HepG2 (cell line): ENCODE results near the gene CARHSP1. TPM values are rescaled to one million over a fixed set of nuclear protein-coding genes. Genes with fewer than 3 reads are reported as not detected.

Source experiments
- CBX2 ChIP-seq, 2 experiments: fragments of 200-600 bp in 1 of 2; sonication (generic); formaldehyde crosslinking in 1 of 2; IDR thresholded peaks; 2 replicates each; pipeline versions ENCODE4 v1.7.0 to v1.8.1; 2018 to 2022; ENCODE audit warnings: low read depth in 2 of 2, low read length in 1 of 2, mild to moderate bottlenecking in 1 of 2, missing genetic modification reagents in 1 of 2
- CHD4 ChIP-seq: fragments of 200-600 bp; sonication (generic); IDR thresholded peaks from 2 replicates; pipeline ENCODE4 v1.7.0; 2017; ENCODE audit warnings: mild to moderate bottlenecking, low read length, borderline replicate concordance
- DRAP1 ChIP-seq: IDR thresholded peaks from 2 replicates; pipeline ENCODE4 v1.6.1; 2016; ENCODE audit warnings: missing genetic modification reagents, missing compliant biosample characterization
- EP300 ChIP-seq, 3 experiments: sonication (generic) in 1 of 3; formaldehyde crosslinking in 1 of 3; IDR thresholded peaks; 2 replicates each; pipeline versions ENCODE4 v1.5.1 to v1.6.1; 2011 to 2020; ENCODE audit warnings: low read depth in 2 of 3, low read length in 2 of 3, borderline replicate concordance in 1 of 3, improper control_type of control experiment in 1 of 3, mild to moderate bottlenecking in 1 of 3, missing genetic modification reagents in 1 of 3, moderate library complexity in 1 of 3
- HMG20A ChIP-seq: IDR thresholded peaks from 2 replicates; pipeline ENCODE4 v1.6.1; 2016; ENCODE audit warnings: borderline replicate concordance
- HOXA5 ChIP-seq: sonication (generic); formaldehyde crosslinking; IDR thresholded peaks from 2 replicates; pipeline ENCODE4 v1.4.0; 2020; ENCODE audit warnings: missing genetic modification reagents
- IRF2 ChIP-seq: IDR thresholded peaks from 2 replicates; pipeline ENCODE4 v1.6.1; 2018; ENCODE audit warnings: missing genetic modification reagents, missing compliant biosample characterization
- JUN ChIP-seq: sonication (generic); formaldehyde crosslinking; IDR thresholded peaks from 2 replicates; pipeline ENCODE4 v1.4.0; 2020; ENCODE audit warnings: mild to moderate bottlenecking, missing genetic modification reagents
- KAT8 ChIP-seq: IDR thresholded peaks from 2 replicates; pipeline ENCODE4 v1.6.1; 2016; ENCODE audit warnings: missing genetic modification reagents, missing compliant biosample characterization
- MIER2 ChIP-seq: IDR thresholded peaks from 2 replicates; pipeline ENCODE4 v1.6.1; 2016; ENCODE audit warnings: missing biosample characterization, missing genetic modification reagents
- MXI1 ChIP-seq: IDR thresholded peaks from 3 replicates; pipeline ENCODE4 v1.6.1; 2012; ENCODE audit warnings: low read depth, low read length, inconsistent platforms, borderline replicate concordance
- NR1H2 ChIP-seq: sonication (generic); formaldehyde crosslinking; IDR thresholded peaks from 2 replicates; pipeline ENCODE4 v1.8.1; 2022; ENCODE audit warnings: low read depth, missing genetic modification reagents, borderline replicate concordance
- NR2C2 ChIP-seq: sonication (generic); formaldehyde crosslinking; IDR thresholded peaks from 2 replicates; pipeline ENCODE4 v1.4.0; 2020; ENCODE audit warnings: missing genetic modification reagents, mild to moderate bottlenecking, moderate library complexity, borderline replicate concordance
- PHF21A ChIP-seq: sonication (generic); formaldehyde crosslinking; IDR thresholded peaks from 2 replicates; pipeline ENCODE4 v1.5.0; 2020; ENCODE audit warnings: mild to moderate bottlenecking, missing genetic modification reagents
- POGK ChIP-seq: sonication (generic); formaldehyde crosslinking; conservative IDR thresholded peaks from 2 replicates; pipeline ENCODE4 v1.8.0; 2022; ENCODE audit warnings: mild to moderate bottlenecking, moderate library complexity, missing genetic modification reagents
- REXO4 ChIP-seq: sonication (generic); formaldehyde crosslinking; IDR thresholded peaks from 2 replicates; pipeline ENCODE4 v1.8.0; 2022; ENCODE audit warnings: missing genetic modification reagents, mild to moderate bottlenecking, borderline replicate concordance
- SMAD1 ChIP-seq: sonication (generic); formaldehyde crosslinking; IDR thresholded peaks from 2 replicates; pipeline ENCODE4 v1.4.0; 2020; ENCODE audit warnings: missing genetic modification reagents, low read depth, mild to moderate bottlenecking, borderline replicate concordance
- SUZ12 ChIP-seq: fragments of 150-350 bp; IDR thresholded peaks from 2 replicates; pipeline ENCODE4 v1.6.1; 2014; ENCODE audit warnings: low read depth, low read length
- TBP ChIP-seq: sonication (generic); formaldehyde crosslinking; IDR thresholded peaks from 2 replicates; pipeline ENCODE4 v1.5.0; 2020; ENCODE audit warnings: missing genetic modification reagents
- TFAP4 ChIP-seq: sonication (generic); IDR thresholded peaks from 2 replicates; pipeline ENCODE4 v1.6.1; 2016; ENCODE audit warnings: low read depth, borderline replicate concordance
- TRIM24 ChIP-seq: sonication (generic); formaldehyde crosslinking; IDR thresholded peaks from 2 replicates; pipeline ENCODE4 v1.8.0; 2022; ENCODE audit warnings: mild to moderate bottlenecking, missing genetic modification reagents
- ZBTB7A ChIP-seq: sonication (generic); formaldehyde crosslinking; IDR thresholded peaks from 2 replicates; pipeline ENCODE4 v1.8.0; 2022; ENCODE audit warnings: mild to moderate bottlenecking, missing genetic modification reagents
- ZKSCAN8 ChIP-seq: IDR thresholded peaks from 2 replicates; pipeline ENCODE4 v1.6.1; 2016; ENCODE audit warnings: borderline replicate concordance, missing genetic modification reagents, missing compliant biosample characterization
- ZNF441 ChIP-seq: sonication (generic); formaldehyde crosslinking; IDR thresholded peaks from 2 replicates; pipeline ENCODE4 v1.7.0; 2021; ENCODE audit warnings: missing genetic modification reagents, borderline replicate concordance
- ZNF451 ChIP-seq: sonication (generic); formaldehyde crosslinking; IDR thresholded peaks from 2 replicates; pipeline ENCODE4 v1.5.0; 2020; ENCODE audit warnings: mild to moderate bottlenecking, missing genetic modification reagents
- ZNF720 ChIP-seq: sonication (generic); formaldehyde crosslinking; IDR thresholded peaks from 2 replicates; pipeline ENCODE4 v1.4.0; 2020; ENCODE audit warnings: missing genetic modification reagents
- ZNF75D ChIP-seq: sonication (generic); formaldehyde crosslinking; IDR thresholded peaks from 2 replicates; pipeline ENCODE4 v1.8.1; 2023; ENCODE audit warnings: missing genetic modification reagents, mild to moderate bottlenecking, borderline replicate concordance
- polyA plus RNA-seq, 8 experiments: library from polyadenylated mRNA; depleted of rRNA in 3 of 8; stranded (reverse) in 7 of 8; unstranded in 1 of 8; fragments of >200 nt; fragmentation: Illumina TruSeq in 4 of 8; extraction: Trizol in 4 of 8; gene quantifications; 2 replicates each; pipeline versions ENCODE4 v1.2.1 to v1.2.3, GENCODE V29; 2011 to 2016; ENCODE audit warnings: low read depth in 4 of 8, missing spikeins in 1 of 8, mixed read lengths in 1 of 8; ENCODE audit not compliant: insufficient read depth in 1 of 8
- total RNA-seq, 5 experiments: library from RNA; depleted of rRNA; stranded (reverse); fragments of >200 nt; fragmentation: Illumina TruSeq; extraction: Trizol; gene quantifications; 2 replicates each; pipeline ENCODE4 v1.2.3, GENCODE V29; 2016; ENCODE audit warnings: low read depth in 1 of 5

Gene CARHSP1
- total and polyA plus RNA-seq, 2 of the 13 experiments (the other 11 are each of a cell fraction or from before 2014, with no cell fraction given): 173 to 345 TPM

GRCh38 chr16:8869212-8869987, 594 bp upstream of the CARHSP1 start (continued):
- peak; percentile 31; the same call in 1 of the 2 replicates for TF ChIP-seq ZKSCAN8 (CRISPR knock-in tag)
- peak; percentile 6; the same call in 1 of the 3 replicates for TF ChIP-seq MXI1
- no peak; the same call in 1 of the 2 replicates for TF ChIP-seq HMG20A
- 0 out of 2 replicates have a peak, but pooled peaks have one; percentile 37 for TF ChIP-seq SMAD1 (CRISPR knock-in tag)
- TF ChIP-seq PHF21A (CRISPR knock-in tag): 0 out of 2 replicates have a peak, but pooled peaks have one; percentile 11
- TF ChIP-seq MIER2: no peak
- no peak for TF ChIP-seq ZNF720
- TF ChIP-seq CBX2 (IDR thresholded peaks at IDR 0.05; ENCODE audit: low read depth, low read length): no peak
- no peak for TF ChIP-seq CBX2 (CRISPR knock-in tag; IDR thresholded peaks at IDR 0.05; ENCODE audit: low read depth)
- peak; percentile 12; the same call in 1 of the 2 replicates for TF ChIP-seq HOXA5
- no peak; the same call in 1 of the 2 replicates for TF ChIP-seq NR1H2 (CRISPR knock-in tag)
- TF ChIP-seq TRIM24 (CRISPR knock-in tag): no peak
- TF ChIP-seq CHD4: no peak; the same call in 1 of the 2 replicates
- peak; percentile 72; the same call in 1 of the 2 replicates for TF ChIP-seq DRAP1
- TF ChIP-seq NR2C2: no peak; the same call in 1 of the 2 replicates
- TF ChIP-seq ZNF75D: no peak
- peak; percentile 21 for TF ChIP-seq ZBTB7A (CRISPR knock-in tag)
- TF ChIP-seq REXO4 (CRISPR knock-in tag): no peak
- 0 out of 2 replicates have a peak, but pooled peaks have one; percentile 41 for TF ChIP-seq IRF2
- TF ChIP-seq JUN (CRISPR knock-in tag): no peak
- TF ChIP-seq POGK (CRISPR knock-in tag): 0 out of 2 replicates have a peak, but pooled peaks have one; percentile 19
- peak; percentile 43; the same call in 1 of the 2 replicates for TF ChIP-seq KAT8
- no peak for TF ChIP-seq TFAP4
- no peak for TF ChIP-seq SUZ12
- no peak for TF ChIP-seq ZNF451 (CRISPR knock-in tag)
- TF ChIP-seq TBP (CRISPR knock-in tag): no peak
- TF ChIP-seq ZNF441: no peak
- TF ChIP-seq EP300 (IDR thresholded peaks at IDR 0.05; ENCODE audit: low read depth in 2 of 2, low read length in 2 of 2): no peak
- no peak for TF ChIP-seq EP300 (CRISPR knock-in tag; IDR thresholded peaks at IDR 0.05; ENCODE audit: borderline replicate concordance)
